Activated CD8-positive, alpha-beta memory T cell treated with anti-CD3 and anti-CD28 coated beads for 48 hours (primary cell): ENCODE data around the gene RYR1.
"Not testable (repeated sequence)": the region's sequence is repeated elsewhere in the genome, so short reads cannot be mapped to it uniquely, and the experiment has no call there.

Experiments
- DNase-seq, 3 experiments: peaks; one replicate each; pipeline ENCODE4 v3.0.0-alpha.2; 2020; ENCODE audit warnings: low read depth in 2 of 3, low spot score in 2 of 3

RYR1 gene

DNA sequence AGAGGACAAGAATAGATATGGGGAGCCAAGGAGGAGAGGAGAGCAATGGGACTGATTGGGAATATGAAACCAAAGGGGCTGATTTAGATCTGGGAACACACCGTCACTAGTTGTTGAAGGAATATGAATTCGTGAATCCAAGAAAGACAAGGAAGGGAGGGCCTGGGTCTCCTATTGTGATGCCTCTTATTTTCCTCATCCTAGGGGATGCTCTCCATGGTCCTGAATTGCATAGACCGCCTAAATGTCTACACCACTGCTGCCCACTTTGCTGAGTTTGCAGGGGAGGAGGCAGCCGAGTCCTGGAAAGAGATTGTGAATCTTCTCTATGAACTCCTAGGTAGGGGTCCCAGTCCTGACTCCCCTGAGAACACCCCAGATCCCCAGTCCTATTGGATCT is 21.5 kb downstream of the RYR1 start:
- DNase-seq: no peak

DNA sequence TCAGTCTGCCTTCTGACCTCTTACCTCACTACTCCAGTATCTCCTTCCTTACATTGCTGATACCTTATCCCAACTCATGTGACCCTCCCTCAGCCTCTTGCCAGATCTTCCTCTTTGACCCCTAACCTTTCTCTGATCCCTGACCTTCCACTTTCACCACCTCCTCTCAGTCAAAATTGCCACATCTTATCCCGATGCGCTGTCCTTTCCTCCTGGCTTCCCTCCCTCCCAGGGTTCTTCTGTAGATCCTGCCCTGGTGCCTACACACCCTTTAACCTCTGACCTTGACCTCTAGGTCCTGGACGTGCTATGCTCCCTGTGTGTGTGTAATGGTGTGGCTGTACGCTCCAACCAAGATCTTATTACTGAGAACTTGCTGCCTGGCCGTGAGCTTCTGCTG is 23.7 kb downstream of the RYR1 start:
- no peak for DNase-seq

DNA sequence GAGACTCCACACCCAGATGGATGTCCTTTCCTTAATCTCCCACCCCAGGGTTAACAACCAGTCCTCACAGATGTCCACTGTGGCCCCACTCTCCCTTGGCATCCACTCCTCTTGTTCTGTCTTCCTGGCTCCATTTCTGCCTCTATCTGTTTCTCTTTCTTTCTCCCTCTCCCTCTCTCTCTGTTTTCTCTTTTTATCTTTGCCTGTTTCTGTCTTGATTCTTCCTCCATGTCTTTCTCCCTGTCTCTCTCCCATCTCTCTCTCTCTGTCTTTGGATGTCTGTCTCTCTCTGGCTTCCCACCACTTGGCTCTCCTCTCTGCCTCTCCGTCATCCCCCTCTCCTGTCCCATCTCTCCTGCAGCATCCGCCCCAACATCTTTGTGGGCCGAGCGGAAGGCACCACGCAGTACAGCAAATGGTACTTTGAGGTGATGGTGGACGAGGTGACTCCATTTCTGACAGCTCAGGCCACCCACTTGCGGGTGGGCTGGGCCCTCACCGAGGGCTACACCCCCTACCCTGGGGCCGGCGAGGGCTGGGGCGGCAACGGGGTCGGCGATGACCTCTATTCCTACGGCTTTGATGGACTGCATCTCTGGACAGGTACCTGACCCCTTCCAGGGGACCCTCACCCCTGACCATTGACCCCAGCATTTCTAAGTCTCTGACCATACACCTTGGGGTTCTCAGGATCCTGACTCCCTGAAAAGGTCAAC is 24.4 kb downstream of the RYR1 start:
- no peak for DNase-seq

DNA sequence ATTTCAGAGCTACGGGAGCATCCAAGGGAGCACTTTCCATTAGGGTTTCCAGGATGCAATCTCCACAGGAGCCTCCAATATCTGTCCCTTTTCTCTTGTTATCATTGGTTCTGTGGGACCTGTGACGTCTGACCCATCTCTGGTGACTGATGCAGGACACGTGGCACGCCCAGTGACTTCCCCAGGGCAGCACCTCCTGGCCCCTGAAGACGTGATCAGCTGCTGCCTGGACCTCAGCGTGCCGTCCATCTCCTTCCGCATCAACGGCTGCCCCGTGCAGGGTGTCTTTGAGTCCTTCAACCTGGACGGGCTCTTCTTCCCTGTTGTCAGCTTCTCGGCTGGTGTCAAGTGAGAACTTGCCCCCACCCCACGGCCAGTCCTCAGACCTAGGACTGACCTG is 25.5 kb downstream of the RYR1 start:
- DNase-seq: no peak

DNA sequence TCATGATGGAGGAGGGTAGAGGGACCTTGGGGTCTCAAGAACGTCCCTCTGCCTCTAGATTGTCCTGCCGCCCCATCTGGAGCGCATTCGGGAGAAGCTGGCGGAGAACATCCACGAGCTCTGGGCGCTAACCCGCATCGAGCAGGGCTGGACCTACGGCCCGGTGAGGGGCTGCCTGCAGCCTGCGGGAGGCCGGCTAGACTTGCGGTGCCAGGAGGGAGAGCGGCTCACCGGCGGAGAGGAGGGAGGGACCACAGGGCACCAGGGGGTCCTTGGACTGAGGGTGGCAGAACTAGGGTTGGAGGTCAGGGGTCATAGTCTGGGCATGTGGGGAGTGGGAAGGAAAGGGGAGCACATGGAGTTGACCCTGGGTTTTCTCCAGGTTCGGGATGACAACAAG is 29.9 kb downstream of the RYR1 start:
- no peak for DNase-seq

DNA sequence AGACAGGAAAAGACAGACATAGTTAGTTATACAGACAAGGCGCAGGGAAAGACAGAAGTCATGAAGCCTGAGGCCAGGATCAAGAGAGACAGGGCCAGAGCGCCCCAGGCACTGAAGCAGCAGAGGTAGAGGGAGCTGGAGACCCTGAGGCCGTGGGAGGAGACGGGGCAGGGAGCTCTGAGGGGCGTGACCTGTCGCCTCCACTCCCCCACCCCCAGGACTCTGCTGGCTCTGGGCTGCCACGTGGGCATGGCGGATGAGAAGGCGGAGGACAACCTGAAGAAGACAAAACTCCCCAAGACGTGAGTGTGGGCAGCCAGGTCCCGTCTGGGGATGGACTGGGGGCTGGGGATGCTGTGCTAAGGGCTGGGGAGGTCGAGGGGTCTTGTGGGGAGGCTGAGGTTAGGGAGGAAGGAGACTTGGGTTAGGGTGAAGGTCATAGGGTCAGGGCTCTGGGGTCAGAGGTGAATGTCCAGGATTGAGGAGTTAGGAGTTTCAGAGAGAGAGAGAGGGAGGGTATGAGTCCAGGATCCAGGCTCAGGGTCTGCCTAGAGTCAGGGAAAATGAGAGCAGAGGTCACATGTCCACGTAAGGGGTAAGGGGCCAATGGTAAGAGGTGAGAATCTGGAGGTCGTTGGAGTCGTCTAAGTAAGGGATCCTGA is 31.1 kb downstream of the RYR1 start:
- DNase-seq: no peak

DNA sequence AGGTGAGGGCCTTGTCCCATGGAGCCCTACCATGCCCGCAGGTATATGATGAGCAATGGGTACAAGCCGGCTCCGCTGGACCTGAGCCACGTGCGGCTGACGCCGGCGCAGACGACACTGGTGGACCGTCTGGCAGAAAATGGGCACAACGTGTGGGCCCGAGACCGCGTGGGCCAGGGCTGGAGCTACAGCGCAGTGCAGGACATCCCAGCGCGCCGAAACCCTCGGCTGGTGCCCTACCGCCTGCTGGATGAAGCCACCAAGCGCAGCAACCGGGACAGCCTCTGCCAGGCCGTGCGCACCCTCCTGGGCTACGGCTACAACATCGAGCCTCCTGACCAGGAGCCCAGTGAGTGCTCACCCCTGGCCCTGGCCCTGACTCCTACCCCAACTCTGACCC is 32.6 kb downstream of the RYR1 start:
- DNase-seq: no peak

GRCh38 chr19:38467541-38468525 is 34.3 kb downstream of the RYR1 start:
- DNase-seq: no peak

- DNase-seq: no peak
These were observed 35.7 kb downstream of the RYR1 start for GRCh38 chr19:38469151-38469550.

- DNase-seq: no peak
These were observed 37.4 kb downstream of the RYR1 start for GRCh38 chr19:38470788-38471480.

DNA sequence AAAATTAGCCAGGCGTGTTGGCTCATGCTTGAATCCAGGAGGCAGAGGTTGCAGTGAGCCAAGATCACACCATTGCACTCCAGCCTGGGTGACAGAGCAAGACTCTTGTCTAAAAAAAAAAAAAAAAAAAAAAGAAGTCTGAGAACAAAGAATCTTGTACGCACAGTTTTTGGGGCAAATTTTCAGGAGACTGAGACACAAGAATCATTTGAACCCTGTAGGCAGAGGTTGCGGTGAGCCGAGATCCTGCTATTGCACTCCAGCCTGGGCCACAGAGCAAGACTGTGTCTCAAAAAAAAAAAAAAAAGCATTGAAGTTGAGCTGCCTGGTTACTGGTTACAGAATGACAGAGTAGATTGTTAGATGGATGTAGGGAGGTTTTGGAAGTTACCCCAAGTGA is 39.2 kb downstream of the RYR1 start:
- DNase-seq: not testable (repeated sequence)

DNA sequence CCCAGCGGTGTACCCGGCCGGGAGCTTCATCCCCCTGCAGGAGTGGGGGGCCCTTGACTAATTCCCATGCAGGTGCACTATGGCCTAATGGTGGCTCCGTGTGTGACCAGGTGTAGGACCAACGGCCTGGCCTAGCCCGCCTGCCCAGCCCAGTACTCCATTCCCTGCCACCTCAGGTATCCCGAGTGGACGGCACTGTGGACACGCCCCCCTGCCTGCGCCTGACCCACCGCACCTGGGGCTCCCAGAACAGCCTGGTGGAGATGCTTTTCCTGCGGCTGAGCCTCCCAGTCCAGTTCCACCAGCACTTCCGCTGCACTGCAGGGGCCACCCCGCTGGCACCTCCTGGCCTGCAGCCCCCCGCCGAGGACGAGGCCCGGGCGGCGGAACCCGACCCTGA is 39.7 kb downstream of the RYR1 start:
- DNase-seq: no peak

- DNase-seq: no peak
These were observed 41.7 kb downstream of the RYR1 start for GRCh38 chr19:38475176-38475575.

GRCh38 chr19:38478273-38478971 is 44.9 kb downstream of the RYR1 start:
- DNase-seq: no peak

GRCh38 chr19:38482496-38482895 is 49.0 kb downstream of the RYR1 start:
- DNase-seq: no peak

DNA sequence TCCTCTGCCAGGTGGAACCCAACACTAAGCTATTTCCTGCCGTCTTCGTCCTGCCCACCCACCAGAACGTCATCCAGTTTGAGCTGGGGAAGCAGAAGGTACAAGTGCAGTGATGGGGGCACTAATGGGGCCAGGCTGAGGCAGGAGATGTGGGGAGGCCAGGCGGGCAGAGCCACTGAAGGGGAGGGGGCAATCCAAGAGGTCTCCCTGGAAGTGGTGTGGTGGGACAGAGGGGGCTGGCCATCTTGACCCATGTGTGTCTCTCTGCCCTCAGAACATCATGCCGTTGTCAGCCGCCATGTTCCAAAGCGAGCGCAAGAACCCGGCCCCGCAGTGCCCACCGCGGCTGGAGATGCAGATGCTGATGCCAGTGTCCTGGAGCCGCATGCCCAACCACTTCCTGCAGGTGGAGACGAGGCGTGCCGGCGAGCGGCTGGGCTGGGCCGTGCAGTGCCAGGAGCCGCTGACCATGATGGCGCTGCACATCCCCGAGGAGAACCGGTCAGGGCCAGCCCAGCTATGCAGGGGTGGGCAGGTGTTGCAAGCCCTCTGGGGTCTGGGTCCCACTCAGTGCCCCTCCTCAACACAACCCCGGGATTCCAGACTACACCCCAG is 49.6 kb downstream of the RYR1 start:
- no peak for DNase-seq

DNA sequence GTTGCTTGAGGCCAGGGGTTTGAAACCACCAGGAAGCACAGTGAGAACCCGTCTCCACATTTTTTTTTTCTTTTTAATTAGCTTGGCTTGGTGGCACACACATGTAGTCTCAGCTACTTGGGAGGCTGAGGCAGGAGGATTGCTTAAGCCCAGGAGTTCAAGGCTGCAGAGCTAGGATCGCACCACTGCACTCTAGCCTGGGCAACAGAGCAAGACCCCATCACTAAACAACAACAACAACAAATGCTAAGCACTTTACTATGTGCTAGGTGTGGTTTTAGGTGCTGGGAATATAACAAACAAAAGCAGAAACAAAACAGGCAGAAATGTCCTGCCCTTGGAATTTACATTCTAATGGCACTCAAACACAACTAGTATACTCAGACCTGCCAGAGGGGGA is 51.3 kb downstream of the RYR1 start:
- no peak for DNase-seq

DNA sequence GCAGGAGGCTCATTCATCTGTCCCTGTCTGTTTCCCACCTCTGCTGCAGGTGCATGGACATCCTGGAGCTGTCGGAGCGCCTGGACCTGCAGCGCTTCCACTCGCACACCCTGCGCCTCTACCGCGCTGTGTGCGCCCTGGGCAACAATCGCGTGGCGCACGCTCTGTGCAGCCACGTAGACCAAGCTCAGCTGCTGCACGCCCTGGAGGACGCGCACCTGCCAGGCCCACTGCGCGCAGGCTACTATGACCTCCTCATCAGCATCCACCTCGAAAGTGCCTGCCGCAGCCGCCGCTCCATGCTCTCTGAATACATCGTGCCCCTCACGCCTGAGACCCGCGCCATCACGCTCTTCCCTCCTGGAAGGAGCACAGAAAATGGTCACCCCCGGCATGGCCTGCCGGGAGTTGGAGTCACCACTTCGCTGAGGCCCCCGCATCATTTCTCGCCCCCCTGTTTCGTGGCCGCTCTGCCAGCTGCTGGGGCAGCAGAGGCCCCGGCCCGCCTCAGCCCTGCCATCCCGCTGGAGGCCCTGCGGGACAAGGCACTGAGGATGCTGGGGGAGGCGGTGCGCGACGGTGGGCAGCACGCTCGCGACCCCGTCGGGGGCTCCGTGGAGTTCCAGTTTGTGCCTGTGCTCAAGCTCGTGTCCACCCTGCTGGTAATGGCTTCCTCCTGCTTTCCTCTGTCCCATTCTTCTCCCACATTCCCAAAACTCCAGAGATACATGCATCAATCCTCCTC is 52.2 kb downstream of the RYR1 start:
- DNase-seq: no peak

DNA sequence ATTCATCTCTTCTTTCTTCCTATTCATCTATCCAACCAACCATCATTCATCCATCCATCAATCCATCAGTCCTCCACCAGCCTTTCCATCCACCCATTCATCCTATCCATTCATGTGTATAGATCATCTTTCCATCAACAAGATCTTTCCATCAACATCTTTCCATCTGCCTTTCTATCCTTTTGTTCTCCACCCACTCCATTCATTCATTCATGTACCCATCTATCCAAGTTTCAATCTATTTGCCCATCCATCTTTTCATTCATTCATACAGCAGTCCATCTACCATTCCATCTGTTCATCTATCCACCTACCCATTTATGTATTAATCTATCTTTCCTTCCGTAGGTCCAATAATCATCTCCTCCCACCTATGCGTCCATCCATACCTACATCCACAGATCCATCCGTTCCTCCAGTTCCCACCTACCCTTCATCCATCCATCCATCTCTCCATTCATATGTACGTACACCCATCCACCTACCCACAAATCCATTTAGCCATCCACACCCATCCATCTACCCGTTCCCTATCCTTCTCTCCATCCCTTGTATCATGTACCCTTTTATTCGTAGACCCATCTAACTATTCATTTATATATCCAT is 53.3 kb downstream of the RYR1 start:
- no peak for DNase-seq
